HG03378 (cell line): ENCODE data around the gene C4B.

Experiments used
- ATAC-seq: cut with Tn5 transposase; IDR thresholded peaks from one replicate; pipeline ENCODE4 v1.9.1; 2021; ENCODE audit warnings: mild to moderate bottlenecking, moderate library complexity; ENCODE audit not compliant: unreplicated experiment

C4B gene

GRCh38 chr6:32075781-32076180, 61.2 kb downstream of the C4B start:
- no peak for ATAC-seq

- ATAC-seq = no peak
Measured at GRCh38 chr6:32076321-32076809, 61.8 kb downstream of the C4B start.

GRCh38 chr6:32079566-32080290, 65.1 kb downstream of the C4B start:
- ATAC-seq = no peak

- ATAC-seq = no peak
Measured at GRCh38 chr6:32081168-32081990, 66.8 kb downstream of the C4B start.

- ATAC-seq = no peak
Measured at GRCh38 chr6:32082478-32082877, 67.9 kb downstream of the C4B start.

GRCh38 chr6:32082935-32083334, 68.3 kb downstream of the C4B start:
- no peak for ATAC-seq

GRCh38 chr6:32083812-32084768, 69.5 kb downstream of the C4B start:
- no peak for ATAC-seq

- no peak for ATAC-seq
Measured at GRCh38 chr6:32084780-32085179, 70.2 kb downstream of the C4B start.
